Measurements from ENCODE around the gene SPINT3. TPM values are rescaled to one million over a fixed set of nuclear protein-coding genes. Genes with fewer than 3 reads are reported as not detected.

Gene SPINT3
- total and polyA plus RNA-seq, 7 donors = not detected

- no peak for DNase-seq
- intact Hi-C loops (cut with DNase I) = no loop called here
- H3K9me3 ChIP-seq = no peaks in the 10 kb centered on the region
- peak; percentile 3 for TF ChIP-seq CTCF (IDR thresholded peaks at IDR 0.05)
- 16 to 22% (median 18%) methylated on average over 10 of the region's 10 CpGs for WGBS, 3 donors
- H3K4me1 ChIP-seq = peaks cover 18% of the 10 kb centered on the region
- peak overlapping the region; percentile 61 for H3K4me3 ChIP-seq
- no peak overlapping the region for H3K27ac ChIP-seq
- no peak for ATAC-seq
- no peaks in the 10 kb centered on the region for H3K36me3 ChIP-seq (ENCODE audit: insufficient read depth in 1 of 2, low read depth in 1 of 2)
- H3K27me3 ChIP-seq (ENCODE audit: insufficient read depth in 3 of 3, low read length in 2 of 3) = peaks cover 0 to 85% (median 12%) of the 10 kb centered on the region in 3 donors
Observed at GRCh38 chr20:45470937-45471336, 44.5 kb downstream of the SPINT3 start.

DNA sequence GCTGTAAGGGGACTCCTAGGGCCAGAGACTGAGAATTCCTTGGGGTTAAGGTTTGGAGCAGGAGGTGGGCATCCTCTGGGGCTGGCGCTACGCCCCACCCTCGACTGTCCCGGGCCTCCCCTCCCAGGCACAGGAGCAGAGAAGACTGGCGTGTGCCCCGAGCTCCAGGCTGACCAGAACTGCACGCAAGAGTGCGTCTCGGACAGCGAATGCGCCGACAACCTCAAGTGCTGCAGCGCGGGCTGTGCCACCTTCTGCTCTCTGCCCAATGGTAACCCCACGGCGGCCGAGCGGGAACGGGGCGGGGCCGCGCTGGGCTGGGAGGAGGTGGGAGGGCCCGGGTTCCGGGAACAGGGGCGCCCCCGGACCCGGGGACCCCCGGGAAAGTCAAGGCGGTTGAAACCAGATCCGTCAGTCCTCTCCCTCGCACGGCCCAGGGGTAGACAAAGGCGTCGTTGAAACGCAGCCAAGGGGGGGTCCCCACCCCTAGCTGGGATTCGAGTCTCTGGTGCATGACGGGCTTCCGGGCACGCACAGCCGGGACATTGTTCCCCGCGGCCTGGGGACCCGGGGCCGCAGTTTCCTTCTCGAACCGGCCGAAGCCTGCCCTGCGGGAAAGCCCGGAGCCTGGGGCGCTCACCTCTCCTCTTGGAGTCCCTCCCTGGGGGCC is 45.0 kb downstream of the SPINT3 start:
- no peak for TF ChIP-seq CTCF (IDR thresholded peaks at IDR 0.05)
- WGBS, 3 donors = 0 to 1% (median 1%) methylated on average over 47 to 50 of the region's 50 CpGs
- Histone ChIP-seq H3K27ac (no peak overlapping the region), H3K4me3 (peak overlapping the region; percentile 61), H3K4me1 (peaks cover 18% of the 10 kb centered on the region), H3K27me3 (ENCODE audit: insufficient read depth in 3 of 3, low read length in 2 of 3) (peaks cover 0 to 83% (median 12%) of the 10 kb centered on the region in 3 donors), H3K9me3 (no peaks in the 10 kb centered on the region), H3K36me3 (ENCODE audit: insufficient read depth in 1 of 2, low read depth in 1 of 2) (no peaks in the 10 kb centered on the region)
- intact Hi-C loops (cut with DNase I) = no loop called here
- DNase-seq = peak; percentile 23 to 59
- ATAC-seq = peak; percentile 36 to 68 (median 52)

DNA sequence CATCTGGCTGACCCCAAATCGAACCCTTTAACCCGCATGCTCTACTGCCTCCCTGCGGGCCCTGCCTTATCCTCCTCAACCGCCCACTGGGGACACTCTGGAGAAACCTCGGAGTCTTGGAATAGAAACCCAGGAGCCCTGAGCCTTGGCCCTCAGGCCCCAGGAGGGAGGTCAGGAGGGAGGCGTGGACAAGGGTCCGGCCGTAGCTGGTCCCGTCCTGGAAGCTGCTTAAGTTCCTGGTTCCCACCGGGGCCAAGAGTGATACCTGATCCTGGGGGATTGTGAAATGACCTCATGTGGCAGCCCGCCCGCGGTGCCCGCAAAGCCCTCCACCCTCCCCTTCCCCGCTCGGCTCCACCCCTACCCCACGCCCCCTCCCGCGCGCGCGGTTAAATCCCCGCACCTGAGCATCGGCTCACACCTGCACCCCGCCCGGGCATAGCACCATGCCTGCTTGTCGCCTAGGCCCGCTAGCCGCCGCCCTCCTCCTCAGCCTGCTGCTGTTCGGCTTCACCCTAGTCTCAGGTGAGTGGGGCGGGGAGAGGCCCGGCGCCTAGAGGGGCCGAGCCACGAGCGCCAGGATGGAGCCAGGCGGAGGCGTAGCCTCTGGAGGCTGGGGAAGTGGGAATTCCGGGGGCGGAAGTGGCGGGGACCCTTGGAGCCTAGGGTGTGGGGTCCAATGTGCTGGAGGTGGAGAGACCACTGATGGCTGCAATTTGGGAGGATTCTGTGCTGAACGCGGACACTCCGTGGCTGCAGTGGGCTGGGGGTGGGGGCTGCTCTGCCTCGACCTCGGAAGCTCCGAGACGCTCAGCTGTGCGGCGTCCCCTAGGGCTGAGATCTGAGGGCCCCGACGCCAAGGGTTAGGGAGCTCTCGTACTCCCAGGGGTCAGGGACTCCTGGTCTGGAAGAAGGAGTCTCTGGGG is 45.8 kb downstream of the SPINT3 start, which contains the start of gene WFDC2:
Gene WFDC2, plus strand, starts transcription at position 418 of the 926 bp plus-strand sequence. Its CDS starts 29 bp downstream, at position 447.
- intact Hi-C loops (cut with DNase I) = no loop called here
- H3K4me3 ChIP-seq = peak within 1 kb of the TSS; percentile 61
- TF ChIP-seq CTCF (IDR thresholded peaks at IDR 0.05) = no peak
- DNase-seq (peak in 1 of 2 donors; percentile 30), ATAC-seq (peak; percentile 28 to 54 (median 41))
- no peaks in the 10 kb centered on the region for H3K36me3 ChIP-seq (ENCODE audit: insufficient read depth in 1 of 2, low read depth in 1 of 2)
- peaks cover 3 to 75% (median 12%) of the 10 kb centered on the region in 3 donors for H3K27me3 ChIP-seq (ENCODE audit: insufficient read depth in 3 of 3, low read length in 2 of 3)
- H3K27ac ChIP-seq = no peak within 1 kb of the TSS
- H3K9me3 ChIP-seq = no peaks in the 10 kb centered on the region
- peaks cover 18% of the 10 kb centered on the region for H3K4me1 ChIP-seq
- 5% methylated on average over 53 to 54 of the region's 54 CpGs for WGBS, 3 donors

GRCh38 chr20:45467861-45468260 is 47.6 kb downstream of the SPINT3 start:
- H3K4me1 ChIP-seq = peaks cover 18% of the 10 kb centered on the region
- 21 to 37% (median 30%) methylated on average over 3 of the region's 3 CpGs for WGBS, 3 donors
- no peak overlapping the region for H3K27ac ChIP-seq
- TF ChIP-seq CTCF (IDR thresholded peaks at IDR 0.05) = no peak
- DNase-seq = no peak
- H3K4me3 ChIP-seq = no peak overlapping the region
- intact Hi-C loops (cut with DNase I) = no loop called here
- no peak for ATAC-seq
- H3K27me3 ChIP-seq (ENCODE audit: insufficient read depth in 3 of 3, low read length in 2 of 3) = peaks cover 3 to 66% (median 12%) of the 10 kb centered on the region in 3 donors
- no peaks in the 10 kb centered on the region for H3K36me3 ChIP-seq (ENCODE audit: insufficient read depth in 1 of 2, low read depth in 1 of 2)
- H3K9me3 ChIP-seq = no peaks in the 10 kb centered on the region
